Endothelial cell (in vitro differentiated cells): ENCODE data around the gene CD274. TPM values are rescaled to one million over a fixed set of nuclear protein-coding genes. Genes with fewer than 3 reads are reported as not detected.
A peak's percentile ranks its signal among the peaks of the same experiment; 100 is the strongest.

Source experiments
- DNase-seq: peaks from one replicate; pipeline ENCODE4 v3.0.0; 2021; ENCODE audit warnings: low spot score
- H3K27ac Mint-ChIP-seq: one replicate; pipeline ENCODE4 v1.8.0; 2021; ENCODE audit warnings: mixed read lengths, inconsistent platforms; ENCODE audit not compliant: unreplicated experiment
- H3K27me3 Mint-ChIP-seq: one replicate; pipeline ENCODE4 v1.8.0; 2021; ENCODE audit warnings: mild to moderate bottlenecking, moderate library complexity, mixed read lengths, inconsistent platforms; ENCODE audit not compliant: unreplicated experiment
- H3K36me3 Mint-ChIP-seq: one replicate; pipeline ENCODE4 v1.8.0; 2021; ENCODE audit warnings: mild to moderate bottlenecking, low read depth, mixed read lengths, inconsistent platforms; ENCODE audit not compliant: unreplicated experiment
- H3K4me1 Mint-ChIP-seq: one replicate; pipeline ENCODE4 v1.8.0; 2021; ENCODE audit warnings: mild to moderate bottlenecking, mixed read lengths, inconsistent platforms; ENCODE audit not compliant: unreplicated experiment
- H3K4me3 Mint-ChIP-seq: one replicate; pipeline ENCODE4 v1.8.0; 2021; ENCODE audit warnings: mild to moderate bottlenecking, mixed read lengths, inconsistent platforms; ENCODE audit not compliant: unreplicated experiment
- H3K9me3 Mint-ChIP-seq: one replicate; pipeline ENCODE4 v1.8.0; 2021; ENCODE audit warnings: mixed read lengths, inconsistent platforms; ENCODE audit not compliant: unreplicated experiment
- long read RNA-seq: library from polyadenylated mRNA; unstranded; transcript quantifications from one replicate; pipeline ENCODE4 v2.0.0, GENCODE V29; 2020; ENCODE audit not compliant: unreplicated experiment
- total RNA-seq: library from RNA; stranded (reverse); fragmentation: NEBNext Ultra II Directional; extraction: Animal tissue kit (Norgen Biotek cat#: 25700); gene quantifications from one replicate; pipeline ENCODE4 v1.2.1, GENCODE V29; 2021; ENCODE audit not compliant: unreplicated experiment
- TF ChIP-seq, protein P1 (sequence below): fragments of 200-600 bp; sonication (generic); IDR thresholded peaks from one replicate; pipeline ENCODE4 v1.5.0; 2021; ENCODE audit warnings: antibody characterized with exemption; ENCODE audit not compliant: unreplicated experiment

Gene CD274
- 0.56 TPM for total RNA-seq
- long read RNA-seq, partial matches to known transcripts: 0 of 1 reads
- long read RNA-seq, other reads (novel, unspliced or antisense): 1 of 1 reads

DNA sequence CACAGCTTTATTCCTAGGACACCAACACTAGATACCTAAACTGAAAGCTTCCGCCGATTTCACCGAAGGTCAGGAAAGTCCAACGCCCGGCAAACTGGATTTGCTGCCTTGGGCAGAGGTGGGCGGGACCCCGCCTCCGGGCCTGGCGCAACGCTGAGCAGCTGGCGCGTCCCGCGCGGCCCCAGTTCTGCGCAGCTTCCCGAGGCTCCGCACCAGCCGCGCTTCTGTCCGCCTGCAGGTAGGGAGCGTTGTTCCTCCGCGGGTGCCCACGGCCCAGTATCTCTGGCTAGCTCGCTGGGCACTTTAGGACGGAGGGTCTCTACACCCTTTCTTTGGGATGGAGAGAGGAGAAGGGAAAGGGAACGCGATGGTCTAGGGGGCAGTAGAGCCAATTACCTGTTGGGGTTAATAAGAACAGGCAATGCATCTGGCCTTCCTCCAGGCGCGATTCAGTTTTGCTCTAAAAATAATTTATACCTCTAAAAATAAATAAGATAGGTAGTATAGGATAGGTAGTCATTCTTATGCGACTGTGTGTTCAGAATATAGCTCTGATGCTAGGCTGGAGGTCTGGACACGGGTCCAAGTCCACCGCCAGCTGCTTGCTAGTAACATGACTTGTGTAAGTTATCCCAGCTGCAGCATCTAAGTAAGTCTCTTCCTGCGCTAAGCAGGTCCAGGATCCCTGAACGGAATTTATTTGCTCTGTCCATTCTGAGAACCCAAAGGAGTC lies at the start of gene CD274:
CD274 (plus strand) TSS at position 184 of the 733 bp plus-strand sequence. CDS start 5,572 bp downstream, outside the sequence.
- peak; percentile 84 for DNase-seq
- TF ChIP-seq, protein P1, sequence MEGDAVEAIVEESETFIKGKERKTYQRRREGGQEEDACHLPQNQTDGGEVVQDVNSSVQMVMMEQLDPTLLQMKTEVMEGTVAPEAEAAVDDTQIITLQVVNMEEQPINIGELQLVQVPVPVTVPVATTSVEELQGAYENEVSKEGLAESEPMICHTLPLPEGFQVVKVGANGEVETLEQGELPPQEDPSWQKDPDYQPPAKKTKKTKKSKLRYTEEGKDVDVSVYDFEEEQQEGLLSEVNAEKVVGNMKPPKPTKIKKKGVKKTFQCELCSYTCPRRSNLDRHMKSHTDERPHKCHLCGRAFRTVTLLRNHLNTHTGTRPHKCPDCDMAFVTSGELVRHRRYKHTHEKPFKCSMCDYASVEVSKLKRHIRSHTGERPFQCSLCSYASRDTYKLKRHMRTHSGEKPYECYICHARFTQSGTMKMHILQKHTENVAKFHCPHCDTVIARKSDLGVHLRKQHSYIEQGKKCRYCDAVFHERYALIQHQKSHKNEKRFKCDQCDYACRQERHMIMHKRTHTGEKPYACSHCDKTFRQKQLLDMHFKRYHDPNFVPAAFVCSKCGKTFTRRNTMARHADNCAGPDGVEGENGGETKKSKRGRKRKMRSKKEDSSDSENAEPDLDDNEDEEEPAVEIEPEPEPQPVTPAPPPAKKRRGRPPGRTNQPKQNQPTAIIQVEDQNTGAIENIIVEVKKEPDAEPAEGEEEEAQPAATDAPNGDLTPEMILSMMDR: peak; percentile 21
- Mint-ChIP-seq H3K9me3 (no peaks in the 10 kb centered on the region), H3K27ac (no peak within 1 kb of the TSS), H3K27me3 (peaks cover 1% of the 10 kb centered on the region), H3K4me1 (no peaks in the 10 kb centered on the region), H3K36me3 (no peaks in the 10 kb centered on the region), H3K4me3 (peak within 1 kb of the TSS; percentile 39)

DNA sequence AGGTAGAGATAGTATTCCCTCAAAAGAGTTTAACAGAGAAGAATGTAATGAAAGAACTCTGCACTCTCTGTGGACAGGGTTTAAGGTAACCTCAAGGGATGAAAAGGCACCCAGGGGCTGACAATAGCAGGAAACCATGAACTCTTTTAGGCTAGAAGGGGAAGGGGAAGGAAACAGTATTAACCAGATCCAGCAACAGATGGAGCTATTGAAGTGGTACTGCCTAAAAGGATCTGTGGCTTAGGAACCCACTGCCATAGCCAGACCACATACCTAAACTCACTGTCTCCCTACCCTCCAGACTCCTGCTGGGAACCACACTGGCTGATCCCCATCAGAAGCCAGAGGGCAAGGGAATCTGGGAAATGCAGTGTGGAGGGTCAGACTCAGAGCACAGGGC lies 48.1 kb upstream of the CD274 start:
- Mint-ChIP-seq H3K36me3 (peaks cover 7% of the 10 kb centered on the region), H3K4me1 (peaks cover 5% of the 10 kb centered on the region), H3K27ac (no peak overlapping the region), H3K4me3 (no peak overlapping the region), H3K9me3 (no peaks in the 10 kb centered on the region), H3K27me3 (no peaks in the 10 kb centered on the region)
- TF ChIP-seq, protein P1: no peak
- no peak for DNase-seq

DNA sequence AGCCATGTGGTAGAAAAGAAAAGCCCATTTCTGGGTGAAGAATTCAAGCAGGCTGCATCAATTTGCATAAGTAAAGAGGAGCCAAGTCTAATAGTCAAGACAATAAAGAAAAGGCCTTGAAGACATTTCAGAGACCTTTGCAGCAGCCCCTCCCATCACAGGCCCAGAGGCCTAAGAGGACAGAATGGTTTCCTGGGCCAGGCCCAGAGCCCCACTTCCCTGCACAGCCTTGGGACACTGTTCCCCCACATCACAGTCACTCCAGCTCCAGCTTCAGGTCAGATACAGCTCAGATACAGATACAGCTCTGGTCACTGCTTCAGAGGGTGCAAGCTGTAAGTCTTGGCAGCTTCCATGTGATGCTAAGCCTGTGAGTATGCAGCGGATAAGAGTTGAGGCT lies 41.7 kb upstream of the CD274 start:
- H3K27me3 Mint-ChIP-seq: no peaks in the 10 kb centered on the region
- H3K36me3 Mint-ChIP-seq: peaks cover 12% of the 10 kb centered on the region
- TF ChIP-seq, protein P1: no peak
- H3K4me3 Mint-ChIP-seq: no peak overlapping the region
- DNase-seq: no peak
- H3K27ac Mint-ChIP-seq: no peak overlapping the region
- no peaks in the 10 kb centered on the region for H3K4me1 Mint-ChIP-seq
- peaks cover 6% of the 10 kb centered on the region for H3K9me3 Mint-ChIP-seq

DNA sequence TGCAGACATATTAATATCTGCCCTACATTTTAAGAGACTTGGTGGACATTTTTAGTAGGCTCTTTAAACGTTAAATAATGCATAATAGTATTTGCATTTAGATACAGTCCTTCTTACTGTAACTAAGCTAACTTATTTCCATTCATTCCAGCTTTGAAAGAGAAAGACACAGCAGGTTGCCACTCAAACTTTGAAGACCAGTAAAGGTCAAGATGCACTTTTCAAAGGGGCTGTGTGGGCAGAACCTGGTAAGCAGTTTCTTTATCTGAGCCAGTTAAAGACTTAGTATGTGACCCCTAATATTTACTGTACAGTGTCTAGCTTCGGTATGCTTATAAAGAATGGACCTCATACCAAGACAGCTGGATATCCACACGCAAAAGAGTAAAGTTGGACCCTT lies 33.4 kb upstream of the CD274 start:
- no peaks in the 10 kb centered on the region for H3K9me3 Mint-ChIP-seq
- H3K27ac Mint-ChIP-seq: no peak overlapping the region
- DNase-seq: no peak
- TF ChIP-seq, protein P1: no peak
- no peak overlapping the region for H3K4me3 Mint-ChIP-seq
- H3K4me1 Mint-ChIP-seq: no peaks in the 10 kb centered on the region
- H3K27me3 Mint-ChIP-seq: peaks cover 1% of the 10 kb centered on the region
- H3K36me3 Mint-ChIP-seq: no peaks in the 10 kb centered on the region

DNA sequence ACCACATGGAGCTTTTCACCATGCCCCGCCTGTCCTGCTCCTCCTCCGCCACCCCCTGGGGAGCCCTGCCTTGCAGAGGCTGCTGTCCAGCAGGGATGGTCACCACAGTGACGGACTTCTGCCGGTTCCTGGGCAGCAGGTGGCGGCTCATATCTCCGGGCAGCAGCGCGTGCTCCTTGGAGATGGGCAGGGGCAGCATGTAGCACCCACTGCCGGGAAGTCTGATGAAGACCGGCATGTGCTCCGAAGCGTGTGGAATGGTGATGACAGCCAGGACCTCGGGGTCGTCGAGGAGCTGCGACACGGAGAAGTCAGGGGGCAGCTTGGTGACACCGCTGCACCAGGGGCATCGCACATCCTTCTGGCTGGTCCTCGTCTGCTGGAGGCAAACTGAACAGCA lies 31.9 kb upstream of the CD274 start:
- peaks cover 1% of the 10 kb centered on the region for H3K27me3 Mint-ChIP-seq
- H3K27ac Mint-ChIP-seq: no peak overlapping the region
- no peaks in the 10 kb centered on the region for H3K9me3 Mint-ChIP-seq
- TF ChIP-seq, protein P1: no peak
- H3K36me3 Mint-ChIP-seq: no peaks in the 10 kb centered on the region
- H3K4me1 Mint-ChIP-seq: no peaks in the 10 kb centered on the region
- H3K4me3 Mint-ChIP-seq: no peak overlapping the region
- no peak for DNase-seq
